Mesothelial cell of epicardium (in vitro differentiated cells): ENCODE measurements around the gene MAN1C1. TPM values are rescaled to one million over a fixed set of nuclear protein-coding genes. Genes with fewer than 3 reads are reported as not detected.

Experiments used
- DNase-seq, 2 experiments: peaks; one replicate each; pipeline ENCODE4 v3.0.0; 2021; ENCODE audit warnings: low spot score in 2 of 2; ENCODE audit not compliant: unreplicated experiment in 2 of 2
- H3K27ac Mint-ChIP-seq: 2 replicates; pipeline ENCODE4 v1.8.0; 2021; ENCODE audit warnings: mixed read lengths
- H3K27me3 Mint-ChIP-seq: 2 replicates; pipeline ENCODE4 v1.8.0; 2021; ENCODE audit warnings: low read depth, mixed read lengths
- H3K36me3 Mint-ChIP-seq: 2 replicates; pipeline ENCODE4 v1.8.0; 2021; ENCODE audit warnings: mixed read lengths
- H3K4me1 Mint-ChIP-seq: 2 replicates; pipeline ENCODE4 v1.8.0; 2021; ENCODE audit warnings: mixed read lengths
- H3K4me3 Mint-ChIP-seq: 2 replicates; pipeline ENCODE4 v1.8.0; 2021; ENCODE audit warnings: mild to moderate bottlenecking, moderate library complexity, mixed read lengths
- H3K9me3 Mint-ChIP-seq: 2 replicates; pipeline ENCODE4 v1.8.0; 2021; ENCODE audit warnings: mixed read lengths
- total RNA-seq: library from RNA; stranded (reverse); gene quantifications from 3 replicates; pipeline ENCODE4 v1.2.1, GENCODE V29; 2021
- TF ChIP-seq, protein P1 (sequence below): fragments of 200-600 bp; sonication (generic); IDR thresholded peaks from one replicate; pipeline ENCODE4 v1.5.0; 2021; ENCODE audit warnings: antibody characterized with exemption; ENCODE audit not compliant: unreplicated experiment

The MAN1C1 gene
- total RNA-seq, 1 donor from 2014 or later, result 3.2 TPM

- no peak overlapping the region for H3K27ac Mint-ChIP-seq
- H3K4me3 Mint-ChIP-seq, result no peak overlapping the region
- no peaks in the 10 kb centered on the region for H3K4me1 Mint-ChIP-seq
- H3K9me3 Mint-ChIP-seq, result no peaks in the 10 kb centered on the region
- DNase-seq, result no peak
- no peaks in the 10 kb centered on the region for H3K36me3 Mint-ChIP-seq
- TF ChIP-seq, protein P1, sequence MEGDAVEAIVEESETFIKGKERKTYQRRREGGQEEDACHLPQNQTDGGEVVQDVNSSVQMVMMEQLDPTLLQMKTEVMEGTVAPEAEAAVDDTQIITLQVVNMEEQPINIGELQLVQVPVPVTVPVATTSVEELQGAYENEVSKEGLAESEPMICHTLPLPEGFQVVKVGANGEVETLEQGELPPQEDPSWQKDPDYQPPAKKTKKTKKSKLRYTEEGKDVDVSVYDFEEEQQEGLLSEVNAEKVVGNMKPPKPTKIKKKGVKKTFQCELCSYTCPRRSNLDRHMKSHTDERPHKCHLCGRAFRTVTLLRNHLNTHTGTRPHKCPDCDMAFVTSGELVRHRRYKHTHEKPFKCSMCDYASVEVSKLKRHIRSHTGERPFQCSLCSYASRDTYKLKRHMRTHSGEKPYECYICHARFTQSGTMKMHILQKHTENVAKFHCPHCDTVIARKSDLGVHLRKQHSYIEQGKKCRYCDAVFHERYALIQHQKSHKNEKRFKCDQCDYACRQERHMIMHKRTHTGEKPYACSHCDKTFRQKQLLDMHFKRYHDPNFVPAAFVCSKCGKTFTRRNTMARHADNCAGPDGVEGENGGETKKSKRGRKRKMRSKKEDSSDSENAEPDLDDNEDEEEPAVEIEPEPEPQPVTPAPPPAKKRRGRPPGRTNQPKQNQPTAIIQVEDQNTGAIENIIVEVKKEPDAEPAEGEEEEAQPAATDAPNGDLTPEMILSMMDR, result no peak
- H3K27me3 Mint-ChIP-seq, result peaks cover 23% of the 10 kb centered on the region
Measured at GRCh38 chr1:25735956-25736529, 119.5 kb downstream of the MAN1C1 start.

DNA sequence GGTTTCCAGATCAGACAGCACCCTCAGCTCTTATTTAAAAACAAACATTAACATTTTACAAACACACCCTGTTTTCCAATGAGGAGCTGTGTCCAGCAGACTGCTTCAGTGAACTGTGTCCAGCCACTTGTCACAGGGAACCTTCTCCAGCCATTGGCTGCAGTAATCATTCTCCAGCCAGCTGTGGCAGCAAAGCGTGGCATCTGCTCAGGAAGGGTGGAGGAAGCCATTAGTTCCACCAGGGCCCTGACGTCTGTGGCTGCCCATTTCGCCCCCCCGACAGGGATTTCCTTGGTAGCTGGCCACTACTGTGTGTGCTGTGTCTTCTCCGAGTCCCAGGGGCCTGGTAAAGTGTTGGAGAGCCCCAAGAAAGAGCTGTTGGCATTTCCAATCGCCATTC, 120.5 kb downstream of the MAN1C1 start:
- no peak for DNase-seq
- Mint-ChIP-seq H3K4me1 (no peaks in the 10 kb centered on the region), H3K4me3 (no peak overlapping the region), H3K27ac (no peak overlapping the region), H3K9me3 (no peaks in the 10 kb centered on the region), H3K36me3 (no peaks in the 10 kb centered on the region), H3K27me3 (peaks cover 33% of the 10 kb centered on the region)
- TF ChIP-seq, protein P1, result no peak

DNA sequence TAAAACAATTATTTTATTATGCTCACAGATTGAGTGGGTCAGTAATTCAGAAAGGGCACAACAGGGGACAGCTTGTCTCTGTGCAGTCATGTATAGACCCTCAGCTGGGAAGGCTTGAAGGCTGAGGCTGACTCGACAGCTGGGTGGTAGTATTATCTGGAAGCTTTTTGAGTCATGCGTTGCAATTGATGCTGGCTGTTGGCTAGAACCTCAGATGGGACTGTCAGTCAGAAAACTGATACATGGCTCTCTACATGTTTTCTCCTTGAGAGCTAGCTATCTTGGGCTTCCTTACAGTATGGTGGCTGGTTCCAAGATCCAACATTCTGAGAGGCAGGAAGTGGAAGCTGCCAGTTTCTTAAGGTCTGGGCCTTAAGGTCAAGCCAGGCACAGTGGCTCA, 121.9 kb downstream of the MAN1C1 start:
- no peak for DNase-seq
- no peaks in the 10 kb centered on the region for H3K36me3 Mint-ChIP-seq

DNA sequence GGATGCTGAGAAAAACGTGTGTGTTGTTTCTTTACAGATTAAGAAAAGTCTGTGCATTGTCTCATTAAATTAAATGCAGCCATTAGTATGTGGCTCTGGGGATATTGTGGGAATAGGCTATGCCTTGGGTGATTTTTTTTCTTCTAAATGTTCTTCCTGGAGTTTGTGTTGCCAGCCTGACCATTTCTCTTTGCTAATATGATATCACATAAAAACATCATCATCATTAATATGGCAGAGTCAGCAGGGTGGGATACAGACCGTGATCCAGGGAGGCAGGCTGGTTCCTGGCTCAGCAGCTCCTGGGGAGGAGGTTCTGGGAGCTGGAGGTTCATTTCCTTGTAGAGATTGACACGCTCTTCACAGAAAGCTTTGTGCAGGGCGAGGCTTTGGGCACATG, 122.8 kb downstream of the MAN1C1 start:
- Mint-ChIP-seq H3K4me3 (no peak overlapping the region), H3K36me3 (no peaks in the 10 kb centered on the region), H3K27ac (no peak overlapping the region), H3K9me3 (no peaks in the 10 kb centered on the region), H3K27me3 (peaks cover 34% of the 10 kb centered on the region), H3K4me1 (no peaks in the 10 kb centered on the region)
- TF ChIP-seq, protein P1, result no peak
- DNase-seq, result no peak

More for the DNA sequence above, 121.9 kb downstream of the MAN1C1 start:
- Mint-ChIP-seq H3K27ac (no peak overlapping the region), H3K9me3 (no peaks in the 10 kb centered on the region), H3K4me1 (no peaks in the 10 kb centered on the region), H3K4me3 (no peak overlapping the region), H3K27me3 (peaks cover 34% of the 10 kb centered on the region)
- TF ChIP-seq, protein P1, result no peak

GRCh38 chr1:25740071-25740470, 123.5 kb downstream of the MAN1C1 start:
- H3K27ac Mint-ChIP-seq, result no peak overlapping the region

More at GRCh38 chr1:25740071-25740470, 123.5 kb downstream of the MAN1C1 start:
- TF ChIP-seq, protein P1, result no peak
- Mint-ChIP-seq H3K4me1 (no peaks in the 10 kb centered on the region), H3K9me3 (no peaks in the 10 kb centered on the region), H3K4me3 (no peak overlapping the region), H3K36me3 (no peaks in the 10 kb centered on the region), H3K27me3 (peaks cover 33% of the 10 kb centered on the region)
- DNase-seq, result no peak
